GM19463 (cell line): ENCODE results near the gene RTTN.
A peak's percentile ranks its signal among the peaks of the same experiment; 100 is the strongest.

Experiments used
- ATAC-seq: cut with Tn5 transposase; IDR thresholded peaks from one replicate; pipeline ENCODE4 v1.9.1; 2021; ENCODE audit warnings: mild to moderate bottlenecking, moderate library complexity; ENCODE audit not compliant: unreplicated experiment

Gene RTTN

DNA sequence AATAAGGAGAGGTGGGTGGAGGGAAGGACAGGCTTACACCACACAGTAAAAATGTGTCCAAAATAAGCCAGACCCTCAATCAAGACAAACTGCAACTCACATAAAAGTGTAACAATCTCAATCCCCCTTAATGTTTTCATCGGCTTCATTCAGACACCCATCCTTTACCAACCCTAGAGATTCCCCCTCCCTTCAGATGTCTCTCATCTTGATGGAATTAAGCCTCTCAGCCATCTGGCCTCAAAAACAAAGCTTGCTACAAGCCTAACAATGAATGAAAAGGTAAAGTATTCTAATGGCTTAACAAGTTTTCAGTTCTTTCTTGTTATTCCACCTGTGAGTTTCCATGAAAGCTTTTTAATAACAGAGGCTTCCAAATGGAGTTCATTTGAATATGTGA, 5.2 kb downstream of the RTTN start:
- no peak for ATAC-seq

- ATAC-seq: no peak
Measured at GRCh38 chr18:70197844-70198243, 7.6 kb downstream of the RTTN start.

DNA sequence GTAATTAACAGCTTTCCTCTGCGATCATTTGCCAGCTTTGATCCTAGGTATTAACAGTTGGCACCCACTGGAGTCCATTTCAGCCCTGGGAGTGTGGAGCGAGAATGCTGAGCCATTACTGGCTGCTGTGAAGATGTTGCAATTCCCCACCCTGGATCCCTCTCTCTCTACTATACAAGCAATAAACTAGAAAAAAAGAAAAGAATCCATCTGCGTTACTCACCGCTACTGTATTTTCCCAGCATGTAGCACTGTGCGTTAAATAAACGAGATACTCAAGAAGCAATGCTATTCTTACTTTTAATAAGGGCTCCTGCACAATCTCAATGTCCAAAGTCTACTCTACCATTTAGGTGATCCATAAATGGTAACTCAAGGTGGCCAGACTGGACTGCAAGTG, 8.5 kb downstream of the RTTN start:
- no peak for ATAC-seq

GRCh38 chr18:70195852-70196434, 9.5 kb downstream of the RTTN start:
- ATAC-seq: no peak

DNA sequence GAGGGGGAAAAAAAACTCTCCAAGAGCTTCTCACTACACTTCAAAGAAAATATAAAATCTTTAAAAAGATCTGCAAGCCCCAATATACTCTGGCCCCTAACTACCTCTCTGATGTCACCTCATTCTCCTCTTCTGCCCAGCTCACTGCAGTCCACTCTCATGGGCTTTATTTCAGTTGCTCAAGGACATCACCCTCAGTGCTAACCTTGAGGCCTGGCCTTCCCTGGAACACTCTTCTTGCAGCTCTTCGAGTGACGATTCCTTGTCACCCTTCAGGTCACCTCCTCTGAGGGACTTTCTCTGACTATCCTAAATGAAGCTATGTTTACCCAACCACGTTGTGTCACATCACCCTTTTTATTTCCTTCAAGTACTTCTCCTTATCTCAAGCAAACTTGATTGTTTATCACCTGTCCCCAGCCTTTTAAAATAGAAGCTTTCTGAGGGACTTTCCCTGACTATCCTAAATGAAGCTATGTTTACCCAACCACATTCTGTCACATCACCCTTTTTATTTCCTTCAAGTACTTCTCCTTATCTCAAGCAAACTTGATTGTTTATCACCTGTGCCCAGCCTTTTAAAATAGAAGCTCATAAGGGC, 10.4 kb downstream of the RTTN start:
- ATAC-seq: peak; percentile 34

DNA sequence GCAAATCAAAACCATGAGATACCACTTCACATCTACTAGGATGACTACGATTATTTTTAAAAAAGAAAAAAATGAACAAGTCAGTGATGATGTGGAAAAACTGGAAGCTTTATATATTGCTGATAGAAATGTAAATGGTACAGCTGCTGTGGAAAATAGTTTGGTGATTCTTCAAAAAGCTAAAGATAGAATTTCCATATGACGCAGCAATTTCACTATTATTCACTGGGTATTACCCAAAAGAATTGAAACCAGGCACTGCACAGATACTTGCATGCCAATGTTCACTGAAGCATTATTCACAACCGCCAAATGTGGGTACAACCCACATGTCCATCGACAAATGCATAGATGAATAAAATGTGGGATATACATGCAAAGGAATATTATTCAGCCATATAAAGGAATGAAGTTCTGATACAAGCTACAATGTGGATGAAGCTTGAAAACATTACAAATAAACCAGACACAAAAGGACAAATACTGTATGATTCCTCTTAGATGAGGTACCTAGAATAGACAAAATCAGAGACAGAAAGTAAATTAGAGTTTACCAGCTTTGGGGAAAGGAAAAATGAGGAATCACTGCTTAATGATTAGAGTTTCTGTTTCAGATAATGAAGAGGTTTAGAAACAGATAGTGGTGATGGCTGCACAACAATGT, 11.1 kb downstream of the RTTN start:
- ATAC-seq: peak; percentile 85

- ATAC-seq: no peak
Measured at GRCh38 chr18:70190529-70190928, 15.0 kb downstream of the RTTN start.

GRCh38 chr18:70188113-70188512, 17.4 kb downstream of the RTTN start:
- no peak for ATAC-seq

DNA sequence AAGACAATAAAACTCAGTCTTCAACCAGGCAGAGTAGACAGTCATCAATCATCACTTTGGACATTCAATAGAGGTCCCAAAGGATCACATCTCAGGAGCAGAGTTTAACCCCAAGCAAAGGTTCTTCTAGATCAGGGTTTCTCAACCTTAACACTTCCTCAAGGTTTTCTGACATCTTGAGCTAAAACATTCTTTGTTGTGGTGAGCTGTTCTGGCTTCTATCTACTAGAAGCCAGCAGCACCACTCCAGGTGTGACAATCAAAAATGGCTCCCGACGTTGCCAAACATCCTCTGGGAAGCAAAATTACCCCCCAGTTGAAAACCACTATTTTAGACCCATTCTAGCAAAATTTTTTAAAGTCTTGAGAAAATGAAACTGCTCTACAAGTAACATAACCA, 22.0 kb downstream of the RTTN start:
- no peak for ATAC-seq

- no peak for ATAC-seq
Measured at GRCh38 chr18:70182548-70182947, 22.9 kb downstream of the RTTN start.

- ATAC-seq: no peak
Measured at GRCh38 chr18:70181725-70182124, 23.8 kb downstream of the RTTN start.

- ATAC-seq: no peak
Measured at GRCh38 chr18:70181015-70181414, 24.5 kb downstream of the RTTN start.

DNA sequence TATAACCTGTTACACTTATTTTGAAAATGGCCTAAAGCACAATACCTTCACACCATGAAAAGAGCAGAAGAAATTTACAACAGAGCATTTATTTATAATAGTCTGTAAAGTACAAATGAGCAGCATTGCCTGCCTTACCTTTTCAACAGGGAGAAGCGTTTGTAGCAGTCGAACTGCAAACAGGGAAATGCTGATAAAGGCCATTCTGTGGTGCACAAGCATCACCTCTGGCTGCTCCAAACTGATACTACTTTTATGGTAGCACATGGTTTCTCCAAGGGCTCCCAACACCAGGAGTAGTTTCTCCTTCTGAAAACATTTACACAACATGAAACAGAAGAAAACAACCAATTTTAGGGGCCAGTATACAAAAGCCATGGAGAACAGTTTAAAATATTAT, 28.9 kb downstream of the RTTN start:
- ATAC-seq: no peak

- no peak for ATAC-seq
Measured at GRCh38 chr18:70175216-70175615, 30.3 kb downstream of the RTTN start.

GRCh38 chr18:70172225-70172624, 33.3 kb downstream of the RTTN start:
- no peak for ATAC-seq

DNA sequence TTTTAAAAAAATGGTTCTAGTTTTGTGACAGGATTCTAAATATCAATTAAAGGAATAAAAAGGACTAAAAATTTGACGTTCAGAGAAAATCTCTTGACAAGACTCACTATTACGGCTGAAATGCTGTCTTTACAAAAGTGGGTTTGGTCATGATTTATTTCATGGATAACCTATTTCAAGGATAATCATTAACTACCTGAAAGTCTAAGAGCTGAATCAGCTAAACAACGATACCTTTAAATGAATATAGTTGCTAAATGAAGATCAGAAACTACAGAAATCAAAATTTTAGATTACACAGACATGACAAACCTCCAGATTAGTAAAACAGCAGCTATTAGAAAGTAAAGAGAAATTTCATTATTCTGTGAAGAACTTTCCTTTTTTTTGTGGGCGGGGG, 35.7 kb downstream of the RTTN start:
- ATAC-seq: no peak

GRCh38 chr18:70166668-70167067, 38.8 kb downstream of the RTTN start:
- ATAC-seq: no peak

DNA sequence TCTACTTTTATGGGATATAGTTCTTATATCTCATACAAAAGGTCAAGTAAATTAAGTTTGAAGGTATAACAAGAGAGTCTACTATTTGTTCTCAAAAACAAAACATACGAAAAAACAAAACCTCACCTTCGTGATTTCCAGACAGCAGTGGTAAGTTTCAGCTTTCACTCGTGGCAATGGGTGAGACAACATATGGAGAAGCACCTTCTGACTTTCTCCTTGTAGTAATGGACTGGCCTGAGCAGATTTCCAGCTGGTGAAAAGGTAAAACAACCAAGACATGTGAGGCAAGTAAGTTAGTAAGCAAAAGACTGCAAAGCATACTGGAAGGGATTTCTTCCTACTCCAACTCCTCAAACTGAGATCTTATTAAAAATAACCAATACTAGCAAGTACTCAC, 39.6 kb downstream of the RTTN start:
- ATAC-seq: peak; percentile 75

DNA sequence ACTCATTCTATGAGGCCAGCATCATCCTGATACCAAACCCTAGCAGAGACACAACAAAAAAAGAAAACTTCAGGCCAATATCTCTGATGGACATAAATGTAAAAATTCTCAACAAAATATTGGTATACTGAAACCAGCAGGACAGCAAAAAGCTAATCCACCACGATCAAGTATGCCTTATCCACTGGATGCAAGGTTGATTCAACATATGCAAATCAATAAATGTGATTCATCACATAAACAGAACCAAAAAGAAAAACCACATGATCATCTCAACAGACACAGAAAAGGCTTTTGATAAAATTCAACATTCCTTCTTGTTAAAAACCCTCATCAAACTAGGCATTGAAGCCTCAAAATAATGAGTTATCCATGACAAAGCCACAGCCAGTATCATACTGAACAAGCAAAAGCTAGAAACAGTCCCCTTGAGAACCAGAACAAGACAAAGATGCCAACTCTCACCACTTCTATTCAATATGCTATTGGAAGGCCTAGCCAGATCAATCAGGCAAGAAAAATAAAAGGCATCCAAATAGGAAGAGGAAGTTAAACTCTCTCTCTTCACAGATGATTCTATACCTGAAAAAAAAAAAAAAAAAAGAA, 45.3 kb downstream of the RTTN start:
- ATAC-seq: no peak

GRCh38 chr18:70158992-70159717, 46.3 kb downstream of the RTTN start:
- ATAC-seq: peak; percentile 78

- ATAC-seq: no peak
Measured at GRCh38 chr18:70156886-70157285, 48.6 kb downstream of the RTTN start.
